ENCODE data around the gene MERTK.
"Not testable (repeated sequence)": the region's sequence is repeated elsewhere in the genome, so short reads cannot be mapped to it uniquely, and the experiment has no call there.

Gene MERTK

GRCh38 chr2:111919365-111919764 lies 21.0 kb downstream of the MERTK start:
- no peaks in the 10 kb centered on the region for H3K4me1 Mint-ChIP-seq (ENCODE audit: low read depth in 2 of 2)
- peaks cover 0 to 36% of the 10 kb centered on the region in 2 donors for H3K27me3 Mint-ChIP-seq
- no peak overlapping the region for H3K4me3 Mint-ChIP-seq
- ATAC-seq (replicated peaks), result no peak
- H3K36me3 Mint-ChIP-seq (ENCODE audit: insufficient read depth), result no peaks in the 10 kb centered on the region
- DNase-seq, result no peak
- no peak overlapping the region for H3K27ac Mint-ChIP-seq
- H3K9me3 Mint-ChIP-seq, result no peaks in the 10 kb centered on the region

DNA sequence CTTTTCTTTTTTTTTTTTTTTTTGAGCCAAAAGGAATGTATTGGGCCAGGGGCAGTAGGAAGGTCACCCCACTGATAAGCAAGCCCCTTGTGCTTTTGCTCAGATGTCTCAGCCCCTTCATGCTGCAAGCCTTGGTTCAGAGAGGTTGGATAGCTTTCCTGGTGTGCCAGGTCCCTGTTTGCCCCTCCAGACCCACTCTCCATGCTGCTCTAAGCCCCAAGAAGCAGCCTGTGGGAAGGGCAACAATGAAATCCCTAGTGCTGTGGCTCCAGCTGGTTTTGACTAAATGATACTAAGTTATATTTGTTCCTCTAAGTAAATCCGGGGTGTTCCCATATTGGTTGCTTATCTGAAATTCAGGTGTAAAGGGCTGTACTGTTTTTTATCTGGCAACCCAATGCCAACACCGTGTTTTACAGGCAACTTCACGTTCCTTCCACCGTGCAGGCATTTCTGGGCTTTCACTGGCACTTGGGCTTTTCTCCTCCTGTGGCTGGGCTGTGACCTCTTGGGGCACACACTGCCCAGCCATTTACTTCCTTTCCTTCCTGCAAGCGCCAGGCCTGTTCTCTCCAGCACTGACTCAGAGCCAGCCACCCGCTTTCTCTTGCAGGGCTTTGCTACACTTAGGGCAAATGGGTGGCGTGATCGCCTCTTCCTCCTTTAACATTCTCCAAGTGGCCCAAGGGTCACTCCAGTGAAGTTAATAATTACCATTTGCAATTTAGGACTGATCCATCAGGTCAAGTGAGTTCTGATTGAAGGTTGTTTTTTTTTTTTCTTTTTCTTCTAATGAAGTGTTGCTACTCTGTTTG lies 21.6 kb downstream of the MERTK start:
- DNase-seq (no peak), ATAC-seq (replicated peaks) (no peak)
- peaks cover 0 to 42% of the 10 kb centered on the region in 2 donors for H3K27me3 Mint-ChIP-seq
- H3K27ac Mint-ChIP-seq, result no peak overlapping the region
- peaks cover 3% of the 10 kb centered on the region for H3K36me3 Mint-ChIP-seq (ENCODE audit: insufficient read depth)
- no peaks in the 10 kb centered on the region for H3K9me3 Mint-ChIP-seq
- no peak overlapping the region for H3K4me3 Mint-ChIP-seq
- no peaks in the 10 kb centered on the region for H3K4me1 Mint-ChIP-seq (ENCODE audit: low read depth in 2 of 2)

DNA sequence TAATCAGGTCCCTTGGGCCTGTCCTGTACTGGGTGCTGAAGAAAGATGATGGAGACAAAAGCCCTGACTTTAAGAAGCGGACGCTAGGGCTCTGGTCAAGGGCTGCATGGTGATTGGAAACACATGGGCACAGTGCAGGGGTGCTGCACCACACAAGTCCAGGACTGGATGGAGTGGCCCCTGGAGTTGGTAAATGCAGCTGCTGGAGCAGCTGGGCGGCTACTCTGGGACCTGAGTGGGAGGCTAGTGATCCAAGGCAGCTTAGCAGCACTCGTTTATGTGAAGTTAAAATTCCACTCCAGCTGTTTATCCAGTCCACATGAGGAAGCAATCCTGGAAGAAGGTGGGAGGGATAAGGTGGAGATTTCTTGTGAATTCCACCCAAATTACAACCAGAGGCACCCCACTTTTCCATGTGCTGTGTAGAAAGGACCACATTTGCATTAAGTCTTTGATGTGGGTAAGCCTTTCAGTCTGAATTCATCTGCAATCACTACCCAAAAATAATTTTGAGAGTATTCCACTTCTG lies 24.9 kb downstream of the MERTK start:
- DNase-seq (no peak), ATAC-seq (replicated peaks) (no peak)
- Mint-ChIP-seq H3K4me3 (no peak overlapping the region), H3K27ac (no peak overlapping the region), H3K36me3 (ENCODE audit: insufficient read depth) (peaks cover 3% of the 10 kb centered on the region), H3K9me3 (no peaks in the 10 kb centered on the region), H3K27me3 (peaks cover 0 to 22% of the 10 kb centered on the region in 2 donors), H3K4me1 (ENCODE audit: low read depth in 2 of 2) (no peaks in the 10 kb centered on the region)

GRCh38 chr2:111924617-111925107 lies 26.3 kb downstream of the MERTK start:
- peaks cover 0 to 15% of the 10 kb centered on the region in 2 donors for H3K27me3 Mint-ChIP-seq
- DNase-seq (no peak), ATAC-seq (replicated peaks) (no peak)
- no peak overlapping the region for H3K4me3 Mint-ChIP-seq
- H3K36me3 Mint-ChIP-seq (ENCODE audit: insufficient read depth), result peaks cover 5% of the 10 kb centered on the region
- H3K4me1 Mint-ChIP-seq (ENCODE audit: low read depth in 2 of 2), result no peaks in the 10 kb centered on the region
- H3K27ac Mint-ChIP-seq, result no peak overlapping the region
- H3K9me3 Mint-ChIP-seq, result no peaks in the 10 kb centered on the region

DNA sequence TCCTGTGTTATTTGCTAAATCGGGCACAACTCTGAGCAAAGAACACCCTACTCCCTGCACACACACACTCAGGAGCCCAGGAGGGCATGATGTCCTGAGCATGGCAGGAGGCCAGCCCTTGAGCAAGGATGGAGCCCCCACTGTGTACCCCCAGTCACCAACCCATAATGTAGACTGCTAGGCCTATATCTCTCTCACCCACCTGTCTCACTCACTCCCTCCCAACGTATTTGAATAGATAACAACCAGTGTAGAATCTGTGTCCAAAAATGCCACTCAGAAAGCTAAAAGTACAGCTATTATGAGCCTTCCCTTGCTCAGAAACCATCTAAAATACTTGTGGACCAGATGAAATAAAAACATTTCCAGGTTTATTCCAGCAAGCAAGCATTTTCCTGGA lies 29.3 kb downstream of the MERTK start:
- no peak overlapping the region for H3K4me3 Mint-ChIP-seq
- ATAC-seq (replicated peaks) (no peak), DNase-seq (no peak)
- H3K36me3 Mint-ChIP-seq (ENCODE audit: insufficient read depth), result peaks cover 10% of the 10 kb centered on the region
- peaks cover 0 to 1% of the 10 kb centered on the region in 2 donors for H3K4me1 Mint-ChIP-seq (ENCODE audit: low read depth in 2 of 2)
- H3K27me3 Mint-ChIP-seq, result peaks cover 0 to 15% of the 10 kb centered on the region in 2 donors
- H3K9me3 Mint-ChIP-seq, result no peaks in the 10 kb centered on the region
- no peak overlapping the region for H3K27ac Mint-ChIP-seq

DNA sequence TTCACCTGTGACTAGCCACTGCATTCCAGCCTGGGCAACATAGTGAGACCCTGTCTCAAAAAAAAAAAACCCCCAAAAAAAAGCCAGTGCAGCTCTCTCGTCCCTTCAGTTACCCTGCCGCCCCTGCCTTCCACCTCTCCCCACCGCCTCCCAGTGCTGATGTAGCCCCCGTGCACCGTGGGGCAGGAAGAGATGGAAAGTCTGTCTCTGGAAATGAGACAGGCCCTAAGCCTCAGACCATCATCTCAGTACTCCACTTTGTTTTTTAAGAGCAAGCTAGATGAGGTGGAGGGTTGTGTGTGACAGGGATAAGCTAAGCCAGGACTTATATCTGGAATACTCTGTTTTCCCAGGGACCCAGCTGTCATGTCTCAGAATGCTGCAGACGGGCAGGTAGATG lies 32.0 kb downstream of the MERTK start:
- Mint-ChIP-seq H3K4me1 (ENCODE audit: low read depth in 2 of 2) (peaks cover 0 to 1% of the 10 kb centered on the region in 2 donors), H3K4me3 (no peak overlapping the region), H3K27me3 (peaks cover 0 to 11% of the 10 kb centered on the region in 2 donors), H3K27ac (peak overlapping the region in 1 of 2 donors; percentile 67), H3K9me3 (no peaks in the 10 kb centered on the region), H3K36me3 (ENCODE audit: insufficient read depth) (peaks cover 7% of the 10 kb centered on the region)
- DNase-seq (no peak), ATAC-seq (replicated peaks) (no peak)

DNA sequence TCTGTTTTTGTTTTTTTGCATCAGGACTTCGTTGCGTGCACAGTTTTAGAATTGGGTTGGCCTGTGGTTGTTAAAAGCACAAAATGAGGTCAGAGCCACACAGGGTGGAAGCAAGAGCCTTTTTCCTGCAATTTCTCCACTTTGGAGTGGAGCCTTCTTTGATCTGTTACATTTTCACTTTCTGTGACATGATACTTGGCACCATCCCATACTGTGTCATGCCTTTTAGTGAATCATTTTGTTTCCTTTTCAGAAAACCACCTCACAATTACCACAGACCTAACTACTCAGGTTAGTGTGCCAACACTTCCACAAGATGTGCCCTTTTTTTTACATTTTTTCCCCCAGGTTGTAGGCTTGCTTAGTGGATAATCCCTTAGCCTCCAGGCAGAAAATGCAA lies 32.5 kb downstream of the MERTK start:
- Mint-ChIP-seq H3K9me3 (no peaks in the 10 kb centered on the region), H3K27me3 (peaks cover 0 to 11% of the 10 kb centered on the region in 2 donors), H3K4me1 (ENCODE audit: low read depth in 2 of 2) (peaks cover 0 to 1% of the 10 kb centered on the region in 2 donors), H3K27ac (peak overlapping the region in 1 of 2 donors; percentile 67), H3K4me3 (no peak overlapping the region), H3K36me3 (ENCODE audit: insufficient read depth) (peaks cover 7% of the 10 kb centered on the region)
- DNase-seq (no peak), ATAC-seq (replicated peaks) (peak; percentile 14)

- no peak for ATAC-seq (replicated peaks)
- no peak overlapping the region for H3K4me3 Mint-ChIP-seq
- H3K27me3 Mint-ChIP-seq, result peaks cover 0 to 11% of the 10 kb centered on the region in 2 donors
- peaks cover 0 to 1% of the 10 kb centered on the region in 2 donors for H3K4me1 Mint-ChIP-seq (ENCODE audit: low read depth in 2 of 2)
- no peaks in the 10 kb centered on the region for H3K9me3 Mint-ChIP-seq
- peaks cover 7% of the 10 kb centered on the region for H3K36me3 Mint-ChIP-seq (ENCODE audit: insufficient read depth)
- H3K27ac Mint-ChIP-seq, result no peak overlapping the region
- DNase-seq, result no peak
These were observed 34.5 kb downstream of the MERTK start for GRCh38 chr2:111932841-111933291.

DNA sequence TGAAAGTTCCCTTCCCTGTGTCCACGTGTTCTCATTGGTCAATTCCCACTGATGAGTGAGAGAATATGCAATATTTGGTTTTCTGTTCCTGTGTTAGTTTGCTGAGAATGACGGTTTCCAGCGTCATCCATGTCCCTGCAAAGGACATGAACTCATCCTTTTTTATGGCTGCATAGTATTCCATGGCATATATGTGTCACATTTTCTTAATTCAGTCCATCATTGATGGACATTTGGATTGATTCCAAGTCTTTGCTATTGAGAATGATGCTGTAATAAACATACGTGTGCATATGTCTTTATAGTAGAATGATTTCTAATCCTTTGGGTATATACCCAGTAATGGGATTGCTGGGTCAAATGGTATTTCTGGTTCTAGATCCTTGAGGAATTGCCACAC lies 35.5 kb downstream of the MERTK start:
- ATAC-seq (replicated peaks), result not testable (repeated sequence)

DNA sequence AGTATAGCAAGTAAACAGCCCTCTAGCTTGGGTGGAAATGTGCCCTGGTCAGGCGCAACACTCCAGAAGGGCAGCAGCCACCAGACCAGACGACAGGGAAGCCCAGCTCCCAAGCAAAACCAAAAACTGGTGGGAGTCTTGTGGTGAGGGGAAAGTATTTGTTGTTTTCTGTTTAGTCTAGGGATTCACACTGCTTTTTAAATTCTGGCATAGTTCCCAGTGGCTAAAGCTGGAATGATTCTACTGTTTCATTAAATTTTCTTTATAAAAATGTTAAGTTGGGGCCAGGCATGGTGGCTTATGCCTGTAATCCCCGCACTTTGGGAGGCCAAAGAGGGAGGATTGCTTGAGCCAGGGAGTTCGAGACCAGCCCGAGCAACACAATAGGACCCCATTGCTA lies 38.5 kb downstream of the MERTK start:
- no peaks in the 10 kb centered on the region for H3K9me3 Mint-ChIP-seq
- no peak for DNase-seq
- no peak for ATAC-seq (replicated peaks)
- no peaks in the 10 kb centered on the region for H3K4me1 Mint-ChIP-seq (ENCODE audit: low read depth in 2 of 2)
- H3K36me3 Mint-ChIP-seq (ENCODE audit: insufficient read depth), result no peaks in the 10 kb centered on the region
- no peak overlapping the region for H3K4me3 Mint-ChIP-seq
- H3K27me3 Mint-ChIP-seq, result peaks cover 24 to 25% of the 10 kb centered on the region in 2 donors
- H3K27ac Mint-ChIP-seq, result no peak overlapping the region

More for the DNA sequence above, 35.5 kb downstream of the MERTK start:
- not testable (repeated sequence) for H3K27ac Mint-ChIP-seq; H3K4me1 Mint-ChIP-seq (ENCODE audit: low read depth in 2 of 2); H3K4me3 Mint-ChIP-seq; DNase-seq; H3K9me3 Mint-ChIP-seq; H3K36me3 Mint-ChIP-seq (ENCODE audit: insufficient read depth)
- peaks cover 9 to 11% of the 10 kb centered on the region in 2 donors for H3K27me3 Mint-ChIP-seq

GRCh38 chr2:111938392-111938791 lies 40.0 kb downstream of the MERTK start:
- DNase-seq (no peak), ATAC-seq (replicated peaks) (no peak)
- Mint-ChIP-seq H3K27ac (no peak overlapping the region), H3K27me3 (peaks cover 27 to 34% of the 10 kb centered on the region in 2 donors), H3K9me3 (no peaks in the 10 kb centered on the region), H3K36me3 (ENCODE audit: insufficient read depth) (no peaks in the 10 kb centered on the region), H3K4me1 (ENCODE audit: low read depth in 2 of 2) (no peaks in the 10 kb centered on the region), H3K4me3 (no peak overlapping the region)

GRCh38 chr2:111940333-111941196 lies 42.2 kb downstream of the MERTK start:
- Mint-ChIP-seq H3K4me1 (ENCODE audit: low read depth in 2 of 2) (no peaks in the 10 kb centered on the region), H3K27ac (no peak overlapping the region), H3K4me3 (no peak overlapping the region), H3K36me3 (ENCODE audit: insufficient read depth) (no peaks in the 10 kb centered on the region), H3K27me3 (peaks cover 27 to 34% of the 10 kb centered on the region in 2 donors), H3K9me3 (no peaks in the 10 kb centered on the region)
- DNase-seq (no peak), ATAC-seq (replicated peaks) (no peak)

DNA sequence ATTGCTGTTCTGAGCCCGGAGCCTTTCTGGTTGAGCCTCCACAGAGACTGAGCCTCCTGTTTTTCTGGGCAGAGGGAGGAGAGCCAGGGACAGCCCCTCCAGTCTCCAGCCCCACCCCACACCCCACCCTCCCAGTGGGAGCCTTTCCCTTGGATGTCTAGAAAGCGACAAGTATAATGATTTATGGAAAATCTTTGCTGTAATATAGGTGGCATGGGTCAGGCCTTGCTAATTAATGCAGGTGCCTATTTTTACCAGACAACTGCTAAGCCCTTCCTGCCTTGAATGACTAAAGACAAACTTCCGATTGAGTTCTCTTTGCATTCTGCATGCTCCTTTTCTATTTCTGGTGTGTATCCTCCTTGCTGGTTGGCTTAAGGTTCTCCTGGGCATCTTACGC lies 43.1 kb downstream of the MERTK start:
- DNase-seq, result no peak
- H3K27ac Mint-ChIP-seq, result no peak overlapping the region
- H3K4me1 Mint-ChIP-seq (ENCODE audit: low read depth in 2 of 2), result no peaks in the 10 kb centered on the region
- H3K27me3 Mint-ChIP-seq, result peaks cover 27 to 34% of the 10 kb centered on the region in 2 donors
- H3K4me3 Mint-ChIP-seq, result no peak overlapping the region
- no peaks in the 10 kb centered on the region for H3K9me3 Mint-ChIP-seq
- H3K36me3 Mint-ChIP-seq (ENCODE audit: insufficient read depth), result no peaks in the 10 kb centered on the region
- no peak for ATAC-seq (replicated peaks)
